ENCODE measurements around the gene PIP4K2B. TPM values are rescaled to one million over a fixed set of nuclear protein-coding genes. Genes with fewer than 3 reads are reported as not detected.

The PIP4K2B gene
- total and polyA plus RNA-seq, 9 of the 15 experiments (the other 6 are each of a cell fraction or from before 2014, with no cell fraction given), result 3.7 to 29.9 (median 23.0) TPM

GRCh38 chr17:38824899-38825761, 25.8 kb upstream of the PIP4K2B start, which contains the start of gene CWC25 (continued):
- TF ChIP-seq, protein P1, sequence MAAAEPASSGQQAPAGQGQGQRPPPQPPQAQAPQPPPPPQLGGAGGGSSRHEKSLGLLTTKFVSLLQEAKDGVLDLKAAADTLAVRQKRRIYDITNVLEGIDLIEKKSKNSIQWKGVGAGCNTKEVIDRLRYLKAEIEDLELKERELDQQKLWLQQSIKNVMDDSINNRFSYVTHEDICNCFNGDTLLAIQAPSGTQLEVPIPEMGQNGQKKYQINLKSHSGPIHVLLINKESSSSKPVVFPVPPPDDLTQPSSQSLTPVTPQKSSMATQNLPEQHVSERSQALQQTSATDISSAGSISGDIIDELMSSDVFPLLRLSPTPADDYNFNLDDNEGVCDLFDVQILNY (CRISPR knock-in tag; IDR thresholded peaks at IDR 0.05), result 0 out of 2 replicates have a peak, but pooled peaks have one; percentile 33
- TF ChIP-seq TCF7 (IDR thresholded peaks at IDR 0.05; ENCODE audit: borderline replicate concordance) (0 out of 2 replicates have a peak, but pooled peaks have one; percentile 76), HNRNPLL (IDR thresholded peaks at IDR 0.05; ENCODE audit: low read depth, low read length, poor library complexity, severe bottlenecking) (peak; percentile 53), CREB1 (IDR thresholded peaks at IDR 0.05) (peak; percentile 100), CREB1 (CRISPR knock-in tag; IDR thresholded peaks at IDR 0.05) (peak; percentile 100), NR4A1 (CRISPR knock-in tag; IDR thresholded peaks at IDR 0.05) (no peak), NR4A1 (tag; IDR thresholded peaks at IDR 0.05) (peak; percentile 74; the same call in 1 of the 2 replicates), SUPT5H (IDR thresholded peaks at IDR 0.05) (peak; percentile 91), ZNF592 (IDR thresholded peaks at IDR 0.05) (peak; percentile 98), ZNF778 (CRISPR knock-in tag; IDR thresholded peaks at IDR 0.05) (no peak), RBM22 (IDR thresholded peaks at IDR 0.05; ENCODE audit: low read depth, low read length, poor library complexity, severe bottlenecking) (no peak), CC2D1A (IDR thresholded peaks at IDR 0.05) (peak; percentile 84; the same call in 1 of the 2 replicates), CBFA2T3 (IDR thresholded peaks at IDR 0.05) (no peak)
- TF ChIP-seq, protein P2, sequence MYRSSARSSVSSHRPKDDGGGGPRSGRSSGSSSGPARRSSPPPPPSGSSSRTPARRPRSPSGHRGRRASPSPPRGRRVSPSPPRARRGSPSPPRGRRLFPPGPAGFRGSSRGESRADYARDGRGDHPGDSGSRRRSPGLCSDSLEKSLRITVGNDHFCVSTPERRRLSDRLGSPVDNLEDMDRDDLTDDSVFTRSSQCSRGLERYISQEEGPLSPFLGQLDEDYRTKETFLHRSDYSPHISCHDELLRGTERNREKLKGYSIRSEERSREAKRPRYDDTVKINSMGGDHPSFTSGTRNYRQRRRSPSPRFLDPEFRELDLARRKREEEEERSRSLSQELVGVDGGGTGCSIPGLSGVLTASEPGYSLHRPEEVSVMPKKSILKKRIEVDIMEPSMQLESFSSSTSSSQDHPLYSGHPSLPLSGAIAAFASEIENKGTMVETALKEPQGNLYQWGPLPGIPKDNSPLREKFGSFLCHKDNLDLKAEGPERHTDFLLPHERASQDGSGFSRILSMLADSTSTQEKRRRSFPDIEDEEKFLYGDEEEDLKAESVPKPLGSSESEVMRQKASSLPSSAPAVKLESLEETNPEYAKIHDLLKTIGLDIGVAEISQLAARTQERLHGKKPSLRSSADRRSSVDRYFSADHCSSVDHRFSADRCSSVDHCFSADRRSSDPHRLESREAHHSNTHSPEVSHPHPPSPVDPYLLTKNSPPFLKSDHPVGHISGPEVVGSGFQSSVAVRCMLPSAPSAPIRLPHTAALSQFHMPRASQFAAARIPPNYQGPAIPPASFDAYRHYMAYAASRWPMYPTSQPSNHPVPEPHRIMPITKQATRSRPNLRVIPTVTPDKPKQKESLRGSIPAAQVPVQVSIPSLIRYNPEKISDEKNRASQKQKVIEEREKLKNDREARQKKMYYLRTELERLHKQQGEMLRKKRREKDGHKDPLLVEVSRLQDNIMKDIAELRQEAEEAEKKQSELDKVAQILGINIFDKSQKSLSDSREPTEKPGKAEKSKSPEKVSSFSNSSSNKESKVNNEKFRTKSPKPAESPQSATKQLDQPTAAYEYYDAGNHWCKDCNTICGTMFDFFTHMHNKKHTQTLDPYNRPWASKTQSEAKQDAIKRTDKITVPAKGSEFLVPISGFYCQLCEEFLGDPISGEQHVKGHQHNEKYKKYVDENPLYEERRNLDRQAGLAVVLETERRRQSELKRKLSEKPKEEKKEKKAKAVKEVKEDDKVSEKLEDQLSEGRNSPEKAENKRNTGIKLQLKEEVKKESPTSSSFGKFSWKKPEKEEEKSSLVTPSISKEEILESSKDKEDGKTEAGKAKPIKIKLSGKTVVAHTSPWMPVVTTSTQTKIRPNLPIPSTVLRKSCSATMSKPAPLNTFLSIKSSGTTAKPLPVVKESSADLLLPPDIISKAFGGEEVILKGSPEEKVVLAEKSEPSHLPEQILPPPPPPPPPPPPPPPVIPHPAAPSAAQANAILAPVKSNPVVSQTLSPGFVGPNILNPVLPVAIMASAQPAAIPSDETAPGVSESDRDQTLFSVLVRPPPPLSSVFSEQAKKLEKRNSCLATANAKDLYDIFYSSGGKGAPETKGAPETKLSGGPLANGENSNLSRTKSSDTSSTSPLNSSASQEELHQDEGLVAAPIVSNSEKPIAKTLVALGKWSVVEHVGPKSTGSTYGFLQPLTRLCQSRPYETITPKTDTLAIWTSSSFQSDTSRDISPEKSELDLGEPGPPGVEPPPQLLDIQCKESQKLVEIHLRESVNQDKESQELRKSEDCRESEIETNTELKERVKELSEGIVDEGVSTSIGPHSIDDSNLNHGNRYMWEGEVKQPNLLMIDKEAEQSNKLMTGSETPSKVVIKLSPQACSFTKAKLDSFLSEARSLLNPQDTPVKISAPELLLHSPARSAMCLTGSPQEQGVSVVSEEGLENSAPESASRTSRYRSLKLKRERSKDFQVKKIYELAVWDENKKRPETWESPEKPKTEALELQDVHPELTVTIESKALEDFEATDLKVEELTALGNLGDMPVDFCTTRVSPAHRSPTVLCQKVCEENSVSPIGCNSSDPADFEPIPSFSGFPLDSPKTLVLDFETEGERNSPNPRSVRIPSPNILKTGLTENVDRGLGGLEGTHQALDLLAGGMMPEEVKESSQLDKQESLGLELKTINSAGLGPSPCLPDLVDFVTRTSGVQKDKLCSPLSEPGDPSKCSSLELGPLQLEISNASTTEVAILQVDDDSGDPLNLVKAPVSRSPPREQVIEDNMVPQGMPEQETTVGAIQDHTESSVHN (IDR thresholded peaks at IDR 0.05; ENCODE audit: borderline replicate concordance in 1 of 2, low read depth in 1 of 2), result no peak
